M059J (cell line): ENCODE results near the gene ZNHIT2. TPM values are rescaled to one million over a fixed set of nuclear protein-coding genes. Genes with fewer than 3 reads are reported as not detected.

Experiments used
- DNase-seq: peaks from one replicate; pipeline ENCODE4 v3.0.0-alpha.2; 2012; ENCODE audit warnings: low read depth
- total RNA-seq: library from RNA; depleted of rRNA; stranded (reverse); fragments of >200 nt; shearing (Covaris generic); gene quantifications from 2 replicates; pipeline ENCODE4 v1.2.3, GENCODE V29; 2014

ZNHIT2 gene
- total RNA-seq, 1 experiment from 2014 or later, result 13.9 TPM

DNA sequence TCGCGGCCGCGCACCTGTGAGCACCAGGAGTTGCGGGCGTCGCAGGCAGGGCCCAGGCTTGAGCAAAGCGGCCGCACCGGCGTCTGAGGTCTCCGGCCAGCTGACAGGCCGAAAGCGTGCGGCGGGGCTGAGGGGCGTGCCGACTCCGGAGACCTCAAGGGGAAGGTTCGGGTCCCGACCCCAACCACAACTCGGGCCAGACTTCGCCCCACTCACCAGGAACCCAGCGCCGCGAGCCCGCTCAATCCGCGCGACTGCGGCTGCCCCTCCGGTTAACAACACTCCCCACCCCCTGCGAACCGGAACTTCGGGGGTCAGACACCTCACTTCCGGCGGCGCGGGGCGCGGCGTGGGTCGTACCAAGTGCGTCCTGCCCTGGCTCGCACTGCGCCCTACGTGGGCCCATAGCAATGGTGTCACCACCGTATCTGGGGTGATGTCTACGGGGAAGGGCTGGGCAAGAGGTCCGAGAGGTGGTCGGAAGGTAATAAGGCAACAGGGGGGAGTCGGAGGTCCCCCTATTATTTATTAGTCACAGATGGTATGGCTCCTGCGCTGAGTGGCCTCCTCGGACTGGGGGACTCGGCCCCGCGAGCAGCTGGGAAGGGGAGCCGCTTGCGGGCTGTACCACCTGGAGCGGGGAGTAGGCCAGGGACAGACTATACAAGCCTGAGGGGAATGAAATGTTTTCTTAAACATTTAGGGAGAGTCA is 16.9 kb upstream of the ZNHIT2 start, which contains the start of gene SYVN1:
SYVN1 (minus strand) TSS at position 280 of the 712 bp plus-strand sequence. CDS start 918 bp downstream, outside the sequence.
- DNase-seq, result peak; percentile 86

DNA sequence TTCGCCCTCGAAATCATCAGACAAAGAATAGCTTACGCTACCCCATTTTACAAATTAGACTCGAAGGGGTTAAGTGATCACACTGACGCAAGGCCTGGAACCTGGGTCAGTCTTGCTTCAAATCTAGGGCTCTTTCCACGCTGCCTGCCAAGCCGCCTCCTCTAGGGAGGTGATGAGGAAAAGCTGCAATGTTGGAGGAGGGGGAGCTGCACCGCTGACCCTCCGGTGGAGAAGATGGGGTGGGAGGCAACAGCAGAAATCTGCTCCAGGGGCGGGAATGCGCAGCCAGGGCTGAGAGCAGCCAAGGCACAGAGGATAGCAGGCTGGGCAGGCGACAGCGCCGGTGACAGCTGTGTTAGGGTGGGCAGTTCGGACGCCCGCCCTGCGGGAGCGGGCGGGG is 16.2 kb upstream of the ZNHIT2 start:
- no peak for DNase-seq

DNA sequence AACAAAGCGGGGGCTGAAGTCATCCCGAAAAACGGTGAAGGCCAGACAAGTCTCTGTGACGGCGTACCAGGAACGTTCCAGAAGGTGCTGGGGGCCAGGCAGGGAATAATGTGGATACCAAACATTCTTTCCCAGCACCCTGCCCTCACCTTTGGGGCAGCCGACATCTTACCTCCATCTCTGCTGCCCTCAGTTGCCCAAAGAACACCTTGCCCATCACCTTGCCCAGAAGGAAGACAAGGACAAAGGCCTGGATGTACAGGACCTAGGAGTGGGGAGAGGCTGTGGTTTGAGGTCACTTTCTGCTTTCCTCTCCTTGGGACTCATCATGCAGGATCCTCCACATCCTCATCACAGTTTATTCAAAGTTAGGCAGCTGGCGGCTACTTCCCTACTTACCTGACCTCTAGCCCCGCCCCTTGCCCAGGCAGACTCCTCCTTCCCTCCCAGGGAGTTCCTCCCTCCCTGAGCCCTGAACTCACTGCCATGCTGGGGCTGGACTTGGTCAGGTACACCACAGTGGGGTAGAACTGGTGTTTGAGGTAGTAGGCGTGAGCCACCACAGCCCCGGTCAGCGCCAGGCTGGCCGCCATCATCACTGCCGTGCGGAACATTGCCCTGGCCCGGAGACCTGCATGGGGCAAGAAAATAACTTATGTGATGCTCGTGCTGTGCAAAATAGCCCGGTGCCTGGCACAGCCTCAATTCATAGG is 15.6 kb upstream of the ZNHIT2 start:
- no peak for DNase-seq

DNA sequence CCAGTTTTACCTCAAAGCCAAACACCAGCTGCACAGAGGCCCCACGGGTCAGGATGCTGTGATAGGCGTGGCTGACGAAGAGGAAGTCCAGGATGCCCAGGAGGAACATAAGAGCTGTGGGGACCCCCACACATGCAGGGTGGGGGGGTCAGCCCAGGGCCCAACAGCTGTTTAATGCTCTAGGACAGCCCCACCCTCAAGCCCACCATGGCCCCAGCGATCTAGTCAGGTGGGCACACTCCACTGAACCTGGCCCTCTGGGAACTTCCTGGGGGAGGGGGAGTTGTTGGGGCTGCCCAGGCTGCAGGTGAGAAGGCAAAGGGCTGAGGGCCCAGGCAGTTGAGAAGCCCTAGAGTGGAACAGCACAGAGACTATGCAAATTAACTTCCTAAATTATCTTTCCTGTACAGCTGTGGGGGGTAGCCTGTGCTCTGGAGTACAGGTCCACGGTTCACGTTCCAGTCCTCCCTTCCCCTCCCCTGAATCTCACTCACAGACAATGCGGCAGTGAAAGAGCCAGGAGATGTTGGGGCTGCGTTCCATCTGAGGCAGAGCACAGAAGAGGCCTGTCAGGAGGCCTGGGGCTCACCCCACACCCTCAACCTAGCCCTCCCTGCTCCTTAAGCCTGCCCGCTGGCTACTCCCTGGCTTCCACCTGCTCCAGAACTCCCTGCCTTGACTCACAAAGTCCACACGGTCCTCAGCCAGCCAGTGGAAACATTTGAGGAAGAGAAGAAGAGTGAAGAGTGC is 14.9 kb upstream of the ZNHIT2 start:
- no peak for DNase-seq

DNA sequence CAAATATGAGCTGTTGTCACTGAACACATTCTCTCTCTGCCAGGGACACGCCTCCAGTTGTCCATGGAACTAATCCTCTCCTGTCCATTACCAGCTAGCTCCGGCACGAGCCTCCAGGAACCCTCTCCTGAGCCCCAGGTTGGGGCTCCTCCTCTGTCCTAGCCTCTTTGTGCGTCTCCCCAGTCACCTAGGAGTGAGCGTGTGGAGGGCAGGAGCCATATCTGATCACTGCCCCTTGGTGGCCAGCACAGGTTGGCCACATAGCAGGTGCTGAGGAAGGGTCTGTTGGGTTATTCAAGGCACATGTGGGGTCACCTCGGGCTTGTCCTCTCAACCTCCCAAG is 14.4 kb upstream of the ZNHIT2 start:
- DNase-seq, result no peak

DNA sequence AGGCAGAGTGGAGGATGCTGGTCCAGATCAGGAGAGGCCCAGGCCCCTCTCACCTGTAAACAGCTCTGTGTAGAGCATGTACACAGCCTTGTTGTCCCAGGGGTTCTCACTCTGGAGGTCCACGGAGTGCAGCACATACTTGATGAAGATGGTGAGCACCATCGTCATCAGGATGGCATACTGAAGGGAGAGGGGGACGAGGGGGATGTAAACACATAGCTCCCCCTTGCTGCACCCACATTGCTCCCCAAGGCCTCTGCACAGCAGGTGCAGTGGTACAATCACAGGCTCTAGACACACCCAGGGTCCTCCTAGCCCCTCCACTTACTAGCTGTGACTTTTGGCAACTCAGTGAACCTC is 13.9 kb upstream of the ZNHIT2 start:
- DNase-seq, result no peak

GRCh38 chr11:65130631-65131416 is 13.3 kb upstream of the ZNHIT2 start:
- DNase-seq, result no peak

DNA sequence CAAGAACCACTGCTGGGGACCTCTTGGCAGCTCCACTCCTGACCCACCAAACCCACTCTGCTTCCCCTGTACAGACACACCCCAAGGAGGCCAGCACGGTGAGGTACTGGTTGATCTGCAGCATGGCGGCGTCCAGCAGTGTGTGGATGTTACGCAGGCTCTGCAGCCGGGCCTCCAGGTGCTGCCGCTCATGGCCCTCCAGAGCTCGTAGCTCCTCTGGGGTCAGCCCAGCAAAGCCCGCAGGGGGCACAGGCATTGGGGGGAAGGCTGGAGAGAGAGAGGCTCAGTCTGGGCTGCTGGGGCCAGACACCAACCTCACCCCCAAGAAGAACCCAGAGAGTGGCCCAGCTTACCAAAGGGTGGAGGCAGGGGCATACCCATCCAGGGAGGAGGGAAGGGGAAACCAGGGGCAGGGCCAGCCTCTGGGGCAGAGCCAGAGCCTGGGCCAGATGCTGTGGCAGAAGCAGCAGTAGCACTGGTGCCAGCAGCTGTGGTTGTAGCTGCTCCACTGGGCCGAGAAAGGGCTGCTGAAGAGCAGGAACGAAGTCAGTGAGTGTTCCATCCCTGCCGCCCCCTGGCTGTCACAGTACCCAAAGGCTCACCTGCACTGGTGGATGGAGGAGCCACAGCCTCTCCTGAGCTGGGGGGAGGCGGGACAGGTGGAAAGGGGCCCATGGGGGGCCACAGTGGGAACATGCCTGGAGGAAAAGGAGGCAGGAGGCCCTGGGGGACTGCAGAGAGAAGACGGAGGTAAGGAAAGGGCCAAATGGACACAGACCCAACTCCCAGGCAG is 12.3 kb upstream of the ZNHIT2 start:
- no peak for DNase-seq

GRCh38 chr11:65128182-65129145 is 11.0 kb upstream of the ZNHIT2 start:
- no peak for DNase-seq

GRCh38 chr11:65127473-65128181 is 10.1 kb upstream of the ZNHIT2 start:
- no peak for DNase-seq

DNA sequence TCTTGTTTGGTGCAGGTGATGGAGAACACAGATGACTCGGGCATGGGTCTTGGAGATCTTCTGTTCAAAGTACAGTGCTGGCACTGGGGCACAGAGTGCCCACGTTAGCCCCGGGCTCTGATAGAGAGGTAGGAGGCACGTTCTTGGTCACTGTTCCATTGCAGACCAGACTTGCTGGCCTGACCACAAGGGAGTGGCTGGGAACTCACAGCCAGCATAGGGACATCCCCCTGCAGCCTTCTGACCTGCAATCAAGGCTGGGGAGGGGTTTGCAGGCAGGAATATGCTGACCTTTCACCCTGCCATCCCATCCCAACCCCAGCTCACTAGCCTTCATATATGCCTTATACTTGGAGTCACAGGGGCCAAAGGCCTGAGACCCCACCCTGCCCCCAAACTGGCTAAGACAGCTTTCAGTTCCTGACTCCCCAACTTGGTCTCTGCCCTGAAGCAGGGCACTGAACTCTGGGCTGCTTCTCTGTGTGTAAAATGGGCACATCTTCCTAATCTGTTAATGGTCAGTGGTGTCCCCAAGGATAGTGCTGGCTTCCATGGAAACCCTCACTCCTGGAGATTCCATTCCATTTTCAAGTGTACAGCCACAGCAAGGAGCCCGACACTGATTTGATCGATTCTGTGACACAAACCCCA is 9.2 kb upstream of the ZNHIT2 start:
- no peak for DNase-seq

- DNase-seq, result no peak
Observed at GRCh38 chr11:65125197-65126056, 7.9 kb upstream of the ZNHIT2 start.

DNA sequence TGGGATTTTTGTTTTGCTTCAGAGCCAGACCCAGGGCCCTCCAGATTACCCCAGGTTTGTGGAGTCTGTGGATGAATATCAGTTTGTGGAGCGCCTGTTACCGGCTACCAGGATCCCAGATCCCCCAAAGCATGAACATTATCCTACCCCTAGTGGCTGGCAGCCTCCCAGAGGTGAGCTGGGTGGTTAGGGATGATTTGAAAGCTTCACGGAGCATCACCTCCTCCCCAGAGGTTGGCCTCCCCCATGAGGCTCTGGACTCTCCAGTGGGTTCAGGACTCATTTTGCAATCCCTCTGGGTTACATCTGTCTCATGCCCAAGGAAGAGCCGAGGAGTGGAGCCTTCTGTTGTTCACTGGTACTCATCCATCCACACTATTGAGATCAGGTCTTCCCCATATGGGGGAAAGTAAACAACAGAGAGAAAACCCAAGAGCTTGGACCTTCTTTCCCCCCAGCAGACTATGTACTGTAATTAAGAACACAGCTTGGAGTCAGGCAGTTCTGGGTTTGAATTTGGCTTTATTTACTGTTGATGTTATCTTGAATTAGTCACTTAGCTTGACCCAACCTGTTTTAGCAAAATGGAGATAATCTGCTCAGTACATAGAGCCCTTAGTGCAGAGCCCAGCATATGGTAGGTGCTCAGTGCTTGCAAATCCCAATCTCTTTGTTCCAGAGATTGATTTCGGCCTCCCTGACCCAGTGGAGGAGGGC is 7.1 kb upstream of the ZNHIT2 start:
- no peak for DNase-seq

DNA sequence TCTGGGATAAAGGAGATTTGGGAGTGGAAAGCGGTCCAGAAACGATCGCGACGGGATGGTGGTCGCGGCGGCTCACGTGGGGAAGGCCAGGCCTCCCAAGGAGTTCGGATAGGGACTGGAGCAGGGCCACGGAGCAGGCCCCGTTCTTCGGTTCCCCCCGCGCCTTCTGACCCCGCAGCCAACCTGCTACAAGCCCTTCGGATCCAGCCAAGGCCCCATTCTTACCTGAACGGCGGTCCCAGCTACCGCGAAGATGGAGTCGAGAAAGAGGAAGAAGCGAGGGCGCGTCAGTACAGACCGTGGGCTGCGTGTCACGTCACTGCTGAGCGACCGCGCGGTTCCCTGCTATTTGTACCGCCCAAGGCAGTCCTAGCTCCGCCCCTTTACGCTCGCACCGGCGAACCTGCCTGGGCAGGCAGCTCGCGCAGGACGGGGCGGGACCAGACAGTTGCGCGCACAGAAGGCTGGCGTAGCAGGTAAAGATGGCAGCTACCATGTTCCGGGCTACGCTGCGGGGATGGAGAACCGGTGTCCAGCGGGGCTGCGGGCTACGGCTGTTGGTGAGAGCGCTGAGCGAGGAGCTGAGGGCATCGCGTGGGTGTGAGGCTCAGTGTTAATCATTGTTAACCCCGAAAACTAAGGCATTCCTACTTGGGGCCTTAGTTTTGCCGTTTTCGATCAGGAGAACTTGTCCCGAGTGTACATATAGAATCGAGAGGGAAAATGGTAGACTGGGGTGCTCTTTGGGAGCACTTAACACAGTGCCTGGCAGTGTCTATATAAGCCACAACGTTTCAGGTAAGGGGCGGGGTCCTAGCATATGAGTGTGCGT is 4.6 kb upstream of the ZNHIT2 start, which contains the start of the genes FAU and MRPL49:
FAU (minus strand) TSS at position 270 of the 832 bp plus-strand sequence. CDS start 321 bp downstream, outside the sequence.
MRPL49 (plus strand) TSS at position 457 of the 832 bp plus-strand sequence; CDS start at position 483, 26 bp downstream.
- peak; percentile 96 for DNase-seq

DNA sequence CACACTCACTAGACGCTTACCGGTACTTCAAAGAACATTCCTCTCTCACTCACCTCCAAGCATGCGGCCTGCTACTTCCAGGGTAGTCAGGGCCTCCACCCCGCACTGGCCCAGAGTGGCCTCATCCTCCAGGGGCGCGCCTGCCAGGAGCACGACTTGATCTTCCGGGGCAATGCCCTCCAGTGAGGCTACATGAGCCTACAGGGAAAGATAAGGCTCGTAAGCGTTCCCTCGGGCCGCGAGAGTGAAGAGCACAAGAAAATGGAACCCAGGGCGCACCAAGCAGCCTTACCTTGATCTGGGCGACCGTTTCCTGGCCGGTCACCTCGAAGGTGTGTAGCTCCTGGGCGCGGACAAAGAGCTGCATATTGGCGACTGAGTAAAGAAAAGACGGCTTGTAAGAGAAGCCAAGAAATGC is 4.0 kb upstream of the ZNHIT2 start:
- DNase-seq, result no peak

- DNase-seq, result no peak
Observed at GRCh38 chr11:65120831-65121230, 3.3 kb upstream of the ZNHIT2 start.
